Loucy (cell line): ENCODE results near the gene PSORS1C1.

Experiments used
- H2AFZ ChIP-seq: fragments of 200-600 bp; sonication (generic); 2 replicates; pipeline ENCODE4 v1.6.0; 2016; ENCODE audit warnings: antibody characterized with exemption, mild to moderate bottlenecking, low read length, moderate library complexity
- H3F3A ChIP-seq: fragments of 200-600 bp; 2 replicates; pipeline ENCODE4 v1.6.0; 2016; ENCODE audit warnings: antibody characterized with exemption, low read depth, mild to moderate bottlenecking
- H3K27me3 ChIP-seq: fragments of 200-600 bp; sonication (generic); 2 replicates; pipeline ENCODE4 v1.6.1; 2014; ENCODE audit warnings: low read length, mild to moderate bottlenecking; ENCODE audit not compliant: insufficient read depth, poor library complexity, severe bottlenecking
- H3K36me3 ChIP-seq: fragments of 200-600 bp; sonication (generic); 2 replicates; pipeline ENCODE4 v1.6.1; 2016; ENCODE audit warnings: low read length; ENCODE audit not compliant: insufficient read depth
- H3K4me1 ChIP-seq: fragments of 200-600 bp; sonication (generic); 2 replicates; pipeline ENCODE4 v1.5.1; 2014; ENCODE audit warnings: low read length, mild to moderate bottlenecking; ENCODE audit not compliant: insufficient read depth, poor library complexity, severe bottlenecking
- H3K4me2 ChIP-seq: fragments of 200-600 bp; sonication (generic); 2 replicates; pipeline ENCODE4 v1.6.0; 2014; ENCODE audit warnings: antibody characterized with exemption, low read length, low read depth, mild to moderate bottlenecking; ENCODE audit not compliant: poor library complexity, severe bottlenecking
- H3K4me3 ChIP-seq: fragments of 200-600 bp; sonication (generic); 2 replicates; pipeline ENCODE4 v1.5.1; 2014; ENCODE audit warnings: low read length, mild to moderate bottlenecking, mixed read lengths; ENCODE audit not compliant: poor library complexity, severe bottlenecking
- H3K79me2 ChIP-seq: fragments of 200-600 bp; sonication (generic); 2 replicates; pipeline ENCODE4 v1.6.1; 2014; ENCODE audit warnings: low read length; ENCODE audit not compliant: insufficient read depth
- H3K9ac ChIP-seq: fragments of 200-600 bp; sonication (generic); 2 replicates; pipeline ENCODE4 v1.6.0; 2014; ENCODE audit warnings: mild to moderate bottlenecking, low read depth, low read length, moderate library complexity; ENCODE audit not compliant: poor library complexity, severe bottlenecking
- H3K9me2 ChIP-seq: fragments of 200-600 bp; sonication (generic); replicated peaks from 2 replicates; pipeline ENCODE4 v1.6.1; 2016; ENCODE audit warnings: low read depth, low read length, mixed read lengths
- H3K9me3 ChIP-seq: fragments of 200-600 bp; sonication (generic); 2 replicates; pipeline ENCODE4 v1.6.1; 2014; ENCODE audit warnings: mild to moderate bottlenecking, antibody characterized with exemption, low read length, low read depth; ENCODE audit not compliant: insufficient read depth
- H4K20me1 ChIP-seq: fragments of 200-600 bp; sonication (generic); 2 replicates; pipeline ENCODE4 v1.6.0; 2014; ENCODE audit warnings: antibody characterized with exemption, low read length, mild to moderate bottlenecking; ENCODE audit not compliant: insufficient read depth, poor library complexity, severe bottlenecking
- CTCF ChIP-seq: fragments of 200-600 bp; sonication (generic); conservative IDR thresholded peaks from 2 replicates; pipeline ENCODE4 v1.5.1; 2014; ENCODE audit warnings: mild to moderate bottlenecking, antibody characterized with exemption, low read length
- EZH2phosphoT487 ChIP-seq: fragments of 200-600 bp; IDR thresholded peaks from 2 replicates; pipeline ENCODE4 v1.6.1; 2018; ENCODE audit warnings: antibody characterized with exemption, mild to moderate bottlenecking, moderate library complexity, borderline replicate concordance

The PSORS1C1 gene

GRCh38 chr6:31158863-31159855 lies 44.6 kb downstream of the PSORS1C1 start:
- Histone ChIP-seq H2AFZ (peak overlapping the region; percentile 89), H3K27me3 (no peaks in the 10 kb centered on the region), H3F3A (no peaks in the 10 kb centered on the region), H4K20me1 (peaks cover 7% of the 10 kb centered on the region), H3K4me2 (peak overlapping the region; percentile 95), H3K9me2 (no peaks in the 10 kb centered on the region), H3K4me1 (peaks cover 45% of the 10 kb centered on the region), H3K36me3 (no peaks in the 10 kb centered on the region; the same call in 1 of the 2 replicates), H3K4me3 (peak overlapping the region; percentile 89), H3K9ac (peak overlapping the region; percentile 88), H3K9me3 (no peaks in the 10 kb centered on the region), H3K79me2 (peaks cover 57% of the 10 kb centered on the region)
- peak; percentile 31 for TF ChIP-seq CTCF
- no peak for TF ChIP-seq EZH2phosphoT487

GRCh38 chr6:31161216-31162126 lies 46.9 kb downstream of the PSORS1C1 start:
- peak overlapping the region; percentile 35 for H3K4me3 ChIP-seq
- H3F3A ChIP-seq = no peaks in the 10 kb centered on the region
- H3K9me2 ChIP-seq = no peaks in the 10 kb centered on the region
- H3K79me2 ChIP-seq = peaks cover 56% of the 10 kb centered on the region
- H4K20me1 ChIP-seq = peaks cover 7% of the 10 kb centered on the region
- no peak for TF ChIP-seq EZH2phosphoT487
- TF ChIP-seq CTCF = no peak
- H2AFZ ChIP-seq = no peak overlapping the region
- H3K36me3 ChIP-seq = no peaks in the 10 kb centered on the region; the same call in 1 of the 2 replicates
- peaks cover 43% of the 10 kb centered on the region for H3K4me1 ChIP-seq
- no peaks in the 10 kb centered on the region for H3K27me3 ChIP-seq
- H3K9ac ChIP-seq = peak overlapping the region; percentile 20
- H3K9me3 ChIP-seq = no peaks in the 10 kb centered on the region
- H3K4me2 ChIP-seq = peak overlapping the region; percentile 95

DNA sequence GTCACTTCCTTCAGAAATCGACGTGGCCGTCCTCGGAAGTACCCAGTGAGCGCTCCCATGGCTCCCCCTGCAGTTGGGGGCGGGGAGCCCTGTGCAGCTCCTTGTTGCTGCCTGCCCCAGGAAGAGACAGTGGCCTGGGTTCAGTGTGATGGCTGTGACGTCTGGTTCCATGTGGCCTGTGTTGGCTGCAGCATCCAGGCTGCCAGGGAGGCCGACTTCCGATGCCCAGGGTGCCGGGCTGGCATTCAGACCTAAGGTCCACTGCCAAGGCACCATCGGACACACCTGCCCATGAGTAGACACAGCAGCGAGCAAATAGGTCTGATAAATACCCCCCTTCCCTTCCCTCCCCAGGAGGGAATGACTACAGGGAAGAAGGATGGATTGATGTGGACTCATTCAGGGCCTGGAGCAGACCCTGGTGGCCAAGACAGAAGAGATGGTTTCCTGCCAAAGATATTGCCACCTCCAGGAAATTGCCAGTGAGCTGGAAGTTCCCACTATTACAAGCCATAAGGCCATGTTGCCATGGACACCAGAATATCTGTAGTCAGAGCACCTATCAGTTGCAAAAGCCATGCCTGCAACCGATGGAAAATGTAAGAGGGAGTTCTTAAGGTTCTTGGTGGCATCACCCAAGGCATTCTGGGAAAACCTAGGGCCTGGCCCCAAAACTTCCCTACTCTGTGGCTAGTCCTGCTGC lies 48.0 kb downstream of the PSORS1C1 start:
- Histone ChIP-seq H3F3A (no peaks in the 10 kb centered on the region), H3K9me3 (no peaks in the 10 kb centered on the region), H2AFZ (no peak overlapping the region), H3K79me2 (peaks cover 45% of the 10 kb centered on the region), H3K9me2 (no peaks in the 10 kb centered on the region), H3K4me2 (peak overlapping the region; percentile 95), H3K4me3 (no peak overlapping the region), H3K9ac (no peak overlapping the region), H3K27me3 (no peaks in the 10 kb centered on the region), H3K4me1 (peaks cover 32% of the 10 kb centered on the region), H3K36me3 (no peaks in the 10 kb centered on the region; the same call in 1 of the 2 replicates), H4K20me1 (peaks cover 7% of the 10 kb centered on the region)
- TF ChIP-seq EZH2phosphoT487 = no peak
